NCI-H774 (cell line): Measurements from ENCODE around the gene FBXW7.
A peak's percentile ranks its signal among the peaks of the same experiment; 100 is the strongest.

Source experiments
- DNase-seq: peaks from one replicate; lab custom pipeline; 2025; lab: John Stamatoyannopoulos, UW

Gene FBXW7

DNA sequence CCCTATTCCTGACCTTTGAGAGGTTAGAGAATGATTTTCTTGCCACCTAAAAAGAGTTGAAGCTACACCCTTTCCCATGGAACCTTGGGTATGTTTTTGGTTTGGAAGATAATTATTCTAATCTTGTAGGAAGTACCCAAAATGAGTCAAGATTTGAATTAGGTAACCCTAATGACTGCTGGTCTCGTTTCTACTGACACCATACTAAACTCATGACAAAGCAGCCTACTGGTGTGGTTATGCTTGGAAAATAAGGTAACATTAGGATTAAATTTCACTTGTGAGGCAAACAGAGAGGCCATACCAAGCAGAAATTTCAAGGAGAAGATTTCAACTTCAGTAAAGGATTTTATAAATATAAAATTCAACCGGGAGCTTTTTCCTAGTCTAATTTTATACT lies 107.9 kb downstream of the FBXW7 start:
- DNase-seq, result no peak

DNA sequence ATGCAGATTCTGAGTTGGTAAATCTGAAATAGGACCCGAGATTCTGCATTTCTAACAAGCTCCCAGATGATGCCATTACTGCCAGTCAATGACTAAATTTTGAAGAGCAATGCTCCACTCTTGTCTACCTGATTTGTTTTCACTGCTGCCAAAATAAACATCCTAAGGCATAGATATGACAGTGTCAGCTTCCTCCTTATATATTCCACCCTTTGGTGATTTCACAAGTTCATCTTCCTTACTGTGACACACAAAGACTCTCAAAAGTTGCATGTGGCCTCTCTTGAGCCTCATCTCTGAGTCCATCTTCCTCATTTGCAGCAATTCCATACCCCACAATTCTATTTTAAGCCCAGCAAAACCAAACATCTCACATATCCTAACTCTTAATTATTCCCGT lies 110.9 kb downstream of the FBXW7 start:
- DNase-seq, result no peak

DNA sequence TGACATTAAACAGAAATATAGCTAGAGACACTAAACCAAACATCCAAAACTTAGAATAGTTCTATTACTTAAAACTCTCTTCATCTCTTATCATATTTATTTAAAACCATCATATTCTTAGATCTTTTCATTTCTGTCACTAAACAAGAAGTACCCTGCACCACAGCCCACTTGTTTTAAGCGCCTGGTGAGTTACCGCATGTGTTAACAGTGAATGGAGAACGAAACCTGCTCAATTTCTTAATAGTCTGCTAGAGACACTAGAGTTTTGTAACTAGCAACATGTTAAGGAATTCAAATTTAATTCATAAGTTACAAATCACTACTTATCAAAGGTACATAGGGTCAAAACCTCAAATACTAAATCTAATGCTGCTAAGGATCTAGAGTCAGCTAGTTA lies 111.5 kb downstream of the FBXW7 start:
- DNase-seq, result no peak

DNA sequence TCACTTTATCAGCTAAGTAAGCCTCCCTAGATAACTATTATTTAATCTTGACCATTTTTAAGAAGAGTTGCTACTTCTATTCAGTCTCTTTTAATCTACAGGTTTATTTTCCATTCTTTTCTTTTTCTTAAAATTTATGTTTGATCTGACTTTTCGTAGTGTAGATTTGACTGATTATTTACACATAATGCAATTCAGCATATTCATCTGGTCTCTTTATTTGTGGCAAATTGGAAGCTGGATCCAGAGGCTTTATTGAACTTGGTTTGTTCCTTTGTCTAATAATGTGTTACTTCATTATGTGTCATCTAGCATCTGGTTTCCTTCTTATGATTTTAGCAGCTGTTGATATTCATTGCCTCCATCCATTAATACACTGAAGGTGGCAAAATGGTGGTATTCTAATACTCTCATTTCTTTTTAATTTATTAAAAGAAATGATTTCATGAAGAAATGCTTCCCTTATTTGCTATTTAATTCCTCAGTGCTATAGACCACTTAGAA lies 113.0 kb downstream of the FBXW7 start:
- DNase-seq, result no peak

DNA sequence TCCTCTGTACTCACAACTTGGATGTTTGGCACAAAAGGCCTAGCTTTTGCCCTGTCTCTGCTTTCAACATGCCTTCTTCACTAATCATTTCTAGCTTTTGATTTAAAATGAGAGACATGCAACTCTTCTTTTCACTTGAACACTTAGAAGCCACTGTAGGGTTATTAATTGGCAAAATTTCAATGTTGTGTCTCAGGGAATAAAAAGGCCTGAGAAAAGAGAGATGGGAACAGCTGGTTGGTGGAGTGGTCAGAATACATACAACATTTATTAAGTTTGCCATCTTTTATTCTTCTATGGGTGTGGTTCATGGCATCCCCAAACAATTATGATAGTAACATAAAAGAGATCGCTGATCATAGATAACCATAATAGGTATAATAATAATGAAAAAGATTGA lies 114.3 kb downstream of the FBXW7 start:
- DNase-seq, result no peak

DNA sequence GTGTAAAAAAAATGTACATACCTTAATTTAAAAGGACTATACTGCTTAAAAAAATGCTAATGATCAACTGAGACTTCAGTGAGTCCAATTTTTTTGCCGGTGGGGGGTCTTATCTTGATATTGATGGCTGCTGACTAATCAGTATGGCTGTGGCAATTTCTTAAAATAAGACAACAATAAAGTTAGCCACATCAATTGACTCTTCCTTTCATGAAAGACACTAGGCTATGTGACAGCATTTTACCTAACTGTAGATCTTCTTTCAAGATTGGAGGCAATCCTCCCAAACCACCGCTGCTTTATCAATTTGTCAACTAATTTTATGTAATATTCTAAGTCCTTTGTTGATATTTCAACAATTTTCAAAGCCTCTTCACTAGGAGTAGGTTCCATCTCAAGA lies 116.1 kb downstream of the FBXW7 start:
- DNase-seq, result no peak

DNA sequence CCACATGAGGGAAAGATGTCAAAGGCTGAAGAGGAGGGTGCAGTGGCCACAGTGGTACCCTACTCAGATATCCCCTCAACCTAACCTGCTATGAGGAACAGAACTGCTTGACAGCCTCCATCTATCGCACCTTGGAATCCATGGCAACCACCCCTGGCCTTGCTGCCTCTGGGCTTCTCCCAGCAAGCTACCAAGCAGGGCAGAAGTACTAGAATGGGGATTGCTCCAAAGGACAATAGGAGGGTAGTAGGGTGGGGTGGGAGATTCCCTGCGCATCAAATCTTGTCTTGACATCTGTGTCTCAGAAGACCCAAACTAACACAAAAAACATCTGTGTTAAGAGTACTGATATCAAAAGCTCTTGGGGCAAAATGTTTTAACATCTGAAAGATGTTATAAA lies 118.2 kb downstream of the FBXW7 start:
- DNase-seq, result no peak

DNA sequence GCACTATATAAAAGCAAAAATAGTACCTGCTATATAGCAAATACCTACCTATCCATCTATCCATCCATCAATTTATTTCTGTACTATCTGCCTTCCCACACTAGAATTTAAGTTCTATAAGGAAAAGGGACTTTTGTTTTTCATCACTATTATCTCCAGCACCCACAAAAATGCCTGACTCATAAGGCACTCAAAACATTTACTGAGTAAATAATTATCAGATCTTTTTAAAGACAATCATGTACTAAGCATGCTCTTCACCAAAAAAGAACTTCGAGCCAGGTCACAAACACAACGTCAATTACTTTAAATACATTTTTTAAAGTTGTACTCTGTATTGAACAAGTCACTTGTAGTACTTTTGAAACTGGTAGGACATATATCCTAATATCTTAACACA lies 119.9 kb downstream of the FBXW7 start:
- no peak for DNase-seq

DNA sequence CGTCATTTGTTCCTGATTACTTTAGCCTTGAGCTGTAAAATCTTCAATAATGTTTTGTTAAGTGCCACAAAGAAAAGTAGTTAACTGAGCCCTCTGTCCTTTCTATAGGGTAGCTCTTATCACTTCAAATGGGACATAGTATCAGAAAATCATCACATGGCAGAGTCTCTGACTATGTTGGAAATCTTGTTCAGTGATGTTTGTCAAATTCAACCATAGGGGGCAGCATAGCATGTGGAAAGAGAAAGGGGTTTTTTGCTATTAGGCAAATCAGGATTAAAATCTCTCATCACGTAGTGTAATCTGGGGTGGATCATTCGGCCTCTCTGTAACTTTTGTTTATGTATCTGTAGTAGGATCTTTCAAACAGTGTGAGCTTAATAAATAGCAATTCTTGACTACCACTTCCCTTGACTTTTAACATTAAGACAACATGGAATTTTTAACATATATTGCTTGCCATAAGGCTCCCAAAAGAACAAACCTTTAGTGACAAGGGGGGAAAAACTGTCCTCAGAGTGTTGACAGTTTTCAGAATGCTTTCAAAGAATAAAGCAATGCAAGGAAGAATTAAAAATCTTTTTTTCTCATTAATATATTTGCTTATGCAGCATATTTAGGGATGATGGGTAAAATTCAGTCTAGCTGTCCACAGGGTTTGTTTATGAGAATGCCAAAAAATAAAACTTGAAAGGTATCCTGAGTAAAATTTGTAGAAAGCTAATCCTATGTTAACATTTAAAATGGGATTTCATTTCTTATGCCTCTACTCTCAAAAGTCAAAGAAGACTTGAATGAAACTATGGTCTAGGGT lies 127.2 kb downstream of the FBXW7 start:
- peak; percentile 3 for DNase-seq

DNA sequence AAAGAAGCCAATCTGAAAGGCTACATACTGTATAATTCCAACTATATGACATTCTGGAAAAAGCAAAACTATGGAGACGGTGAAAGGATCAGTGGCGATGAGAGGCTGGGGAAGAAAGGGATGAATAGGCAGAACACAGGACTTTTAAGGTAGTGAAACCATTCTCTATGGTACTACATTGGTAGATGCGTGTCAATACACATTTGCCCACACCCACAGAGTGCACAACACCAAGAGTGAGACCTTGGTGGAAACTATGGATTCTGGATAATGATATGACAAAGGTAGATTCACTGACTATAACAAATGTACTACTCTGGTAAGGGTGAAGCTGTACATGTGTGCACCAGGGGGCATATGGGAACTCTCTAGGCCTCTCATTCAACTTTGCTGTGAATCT lies 134.5 kb downstream of the FBXW7 start:
- DNase-seq, result no peak

DNA sequence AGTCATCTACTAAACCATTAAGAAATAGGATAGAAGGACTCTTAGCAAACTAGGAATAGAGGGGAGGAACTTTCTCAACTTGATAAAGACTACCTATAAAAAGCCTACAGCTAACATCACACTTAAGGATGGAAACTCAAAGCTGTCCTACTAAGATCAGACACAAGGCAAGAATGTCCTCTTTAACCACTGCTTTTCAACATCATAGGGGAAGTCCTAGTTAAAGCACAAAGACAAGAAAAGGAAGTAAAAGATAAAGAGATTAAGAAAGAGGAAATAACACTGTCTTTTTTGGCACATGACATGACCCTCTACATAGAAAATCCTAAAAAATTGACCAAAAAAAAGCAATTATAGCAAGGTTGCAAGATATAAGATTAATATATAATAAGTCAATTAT lies 136.6 kb downstream of the FBXW7 start:
- no peak for DNase-seq

DNA sequence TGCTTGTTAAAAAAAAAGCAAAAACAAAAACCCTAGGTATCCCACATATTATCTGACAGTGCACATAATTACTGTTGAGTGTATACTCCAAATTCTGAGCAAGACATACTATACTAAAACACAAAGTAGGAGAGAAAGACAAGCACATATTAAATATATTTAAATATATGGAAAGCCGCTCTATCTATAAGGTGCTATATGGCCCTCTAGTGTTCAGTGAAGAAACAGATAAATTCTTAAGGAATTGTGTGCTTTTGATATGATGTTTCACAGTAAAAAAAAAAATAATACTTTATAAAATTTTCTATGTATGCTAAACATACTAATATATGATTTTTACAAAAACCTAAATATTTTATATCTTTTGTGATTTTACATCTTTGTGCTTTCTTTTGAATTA lies 137.8 kb downstream of the FBXW7 start:
- DNase-seq, result no peak

DNA sequence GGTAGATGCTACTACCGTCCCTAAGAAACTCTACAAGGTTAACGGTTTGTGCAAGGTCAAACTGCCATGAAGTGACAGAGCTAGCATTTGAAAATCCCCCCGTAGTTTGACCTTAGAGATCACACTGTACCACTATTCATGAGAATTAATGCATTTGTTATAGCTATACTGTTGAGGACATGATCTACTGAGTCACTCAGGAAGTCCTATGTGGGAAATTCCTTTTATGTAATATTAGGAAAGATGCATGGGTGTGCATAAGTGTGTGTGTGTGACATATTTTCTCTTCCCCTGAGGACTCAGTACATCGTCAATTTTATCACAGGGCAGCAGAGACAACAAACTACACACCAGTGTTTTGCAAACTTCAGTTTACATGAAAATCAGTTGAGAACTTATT lies 141.1 kb downstream of the FBXW7 start:
- DNase-seq, result no peak

DNA sequence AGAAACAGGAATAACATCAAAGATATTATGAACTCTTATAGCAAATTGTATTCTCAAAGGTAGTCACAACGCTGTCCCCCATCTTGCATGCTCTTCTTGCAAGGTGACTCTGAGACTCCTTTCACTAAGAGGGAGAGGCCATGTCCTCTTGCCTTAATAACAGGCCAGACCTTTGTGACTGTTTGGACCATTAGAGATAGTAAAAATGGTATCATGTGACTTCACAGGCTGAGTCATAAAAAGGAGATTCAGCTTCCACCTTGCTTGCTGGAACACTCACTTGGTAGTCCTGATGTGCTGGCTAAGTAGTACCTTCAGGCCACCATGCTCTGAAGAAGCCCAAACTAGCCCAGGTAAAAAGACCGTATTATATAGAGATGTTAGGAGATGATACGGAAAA lies 143.8 kb downstream of the FBXW7 start:
- no peak for DNase-seq

DNA sequence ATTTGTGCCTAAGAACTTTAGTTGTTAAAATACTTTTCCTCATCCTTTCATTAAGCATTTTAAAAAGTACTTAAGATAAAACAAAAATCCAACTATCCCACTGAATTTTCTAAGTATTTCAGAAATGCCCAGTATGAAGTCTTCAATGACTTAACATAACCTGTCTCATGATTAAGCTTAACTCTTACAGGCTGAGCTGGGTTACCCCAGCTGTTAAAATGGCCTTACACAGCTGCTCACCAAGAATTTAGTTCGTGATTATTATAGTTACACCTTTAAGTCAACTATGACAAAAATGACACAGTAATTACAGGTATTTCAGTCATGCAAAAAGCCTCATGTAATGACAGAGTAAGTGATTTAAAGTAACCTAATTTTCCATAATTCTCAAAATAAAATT lies 145.7 kb downstream of the FBXW7 start:
- DNase-seq, result no peak

DNA sequence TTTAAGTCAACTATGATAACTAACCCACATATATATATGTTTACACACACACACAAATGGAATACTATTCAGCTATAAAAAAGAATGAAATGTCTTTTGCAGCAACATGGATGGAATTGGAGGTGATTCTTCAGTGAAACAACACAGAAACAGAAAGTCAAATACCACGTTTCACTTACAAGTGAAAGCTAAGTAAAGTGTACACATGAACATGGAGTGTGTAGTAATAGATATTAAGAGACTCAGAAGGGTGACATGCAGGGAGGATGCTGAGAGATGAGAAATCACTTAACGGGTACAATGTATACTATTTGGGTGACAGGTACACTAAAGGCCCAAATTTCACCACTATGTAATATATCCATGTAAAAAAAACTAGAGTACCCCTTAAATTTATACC lies 146.5 kb downstream of the FBXW7 start:
- no peak for DNase-seq

DNA sequence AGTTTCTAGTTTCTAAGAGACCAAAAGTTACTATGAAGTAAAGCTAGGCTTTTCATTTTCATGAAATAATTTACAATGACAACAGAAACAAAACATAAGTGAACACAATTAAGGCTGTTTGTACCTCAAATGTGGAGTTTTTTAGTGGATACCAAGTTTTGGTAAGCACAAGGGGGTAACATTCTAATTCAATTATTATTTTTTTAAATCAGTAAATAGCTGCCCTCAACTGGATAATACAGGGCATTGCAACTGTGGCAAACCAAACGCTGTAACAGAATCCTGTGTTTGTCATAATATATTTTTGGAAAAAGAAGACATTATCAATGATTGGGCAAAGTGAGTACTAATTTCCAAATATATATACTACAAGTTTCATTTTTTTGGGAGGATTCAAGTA lies 150.3 kb downstream of the FBXW7 start:
- no peak for DNase-seq

DNA sequence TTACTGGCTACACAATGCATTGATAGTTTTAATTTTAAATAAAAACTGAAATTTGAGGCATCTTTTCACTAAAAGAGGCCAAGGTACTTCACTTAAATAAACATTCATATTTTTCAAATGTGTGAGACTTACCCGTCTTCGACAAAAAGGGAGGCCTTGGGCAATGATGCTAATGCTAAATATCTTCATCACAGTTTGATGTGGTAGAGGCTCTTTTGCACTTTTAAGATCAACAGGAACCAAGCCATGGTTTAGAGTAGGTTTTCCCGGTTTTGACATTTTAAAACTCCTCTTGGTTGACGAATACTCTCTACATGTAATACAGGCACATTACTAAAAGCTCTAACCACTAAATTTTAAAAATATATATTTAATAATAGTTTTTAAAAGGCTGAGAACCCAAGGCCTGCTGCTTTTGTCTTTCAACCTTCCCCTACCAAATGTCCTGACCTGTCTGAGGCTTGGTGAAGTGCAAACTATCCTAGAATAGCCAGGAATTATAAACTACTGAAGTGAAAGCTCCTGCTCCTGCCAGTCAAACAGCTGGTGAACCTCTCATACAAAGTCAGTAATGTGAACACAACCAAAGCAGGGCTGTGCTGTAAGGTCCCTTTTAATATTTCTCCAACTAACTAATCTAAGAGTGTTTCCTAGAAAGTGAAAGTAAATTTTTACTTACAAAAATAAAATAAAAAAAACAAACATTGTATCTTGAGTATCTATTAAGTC lies 153.7 kb downstream of the FBXW7 start:
- no peak for DNase-seq

DNA sequence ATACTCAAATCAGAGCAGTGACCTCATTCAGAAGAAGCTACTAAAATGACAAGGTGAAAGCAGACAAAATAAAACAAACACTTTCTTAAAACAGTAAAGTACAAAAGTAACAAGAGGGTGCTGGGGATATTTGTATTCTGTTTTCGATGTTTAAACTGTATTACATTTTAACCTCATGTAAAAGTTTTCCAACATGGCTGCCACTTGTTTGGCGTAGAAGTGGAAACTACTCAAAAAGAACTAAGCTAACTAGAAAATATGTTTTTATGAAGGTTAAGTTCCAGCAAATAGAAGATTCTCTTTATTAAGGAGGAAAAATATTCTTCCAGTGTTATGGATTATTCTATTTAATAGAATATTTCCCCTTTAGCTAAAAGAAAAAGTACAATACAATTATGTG lies 155.0 kb downstream of the FBXW7 start:
- no peak for DNase-seq

DNA sequence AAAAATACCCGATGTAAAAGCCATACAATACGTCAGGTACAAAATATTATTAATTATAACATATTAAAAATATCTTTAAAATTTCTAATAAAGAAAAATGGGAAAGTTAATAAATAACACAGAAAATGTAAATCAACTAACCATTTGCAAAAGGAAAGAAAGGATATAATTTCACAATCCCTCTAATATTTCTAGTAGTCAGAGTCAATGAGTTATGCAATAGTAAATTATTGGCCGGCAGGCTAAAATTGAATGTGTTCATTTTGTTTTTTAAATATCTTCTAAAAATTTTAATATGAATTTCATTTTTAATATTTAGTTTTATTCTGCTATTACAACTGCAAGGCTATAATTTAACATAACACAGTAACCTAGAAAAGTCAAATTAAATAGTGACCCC lies 155.7 kb downstream of the FBXW7 start:
- no peak for DNase-seq

DNA sequence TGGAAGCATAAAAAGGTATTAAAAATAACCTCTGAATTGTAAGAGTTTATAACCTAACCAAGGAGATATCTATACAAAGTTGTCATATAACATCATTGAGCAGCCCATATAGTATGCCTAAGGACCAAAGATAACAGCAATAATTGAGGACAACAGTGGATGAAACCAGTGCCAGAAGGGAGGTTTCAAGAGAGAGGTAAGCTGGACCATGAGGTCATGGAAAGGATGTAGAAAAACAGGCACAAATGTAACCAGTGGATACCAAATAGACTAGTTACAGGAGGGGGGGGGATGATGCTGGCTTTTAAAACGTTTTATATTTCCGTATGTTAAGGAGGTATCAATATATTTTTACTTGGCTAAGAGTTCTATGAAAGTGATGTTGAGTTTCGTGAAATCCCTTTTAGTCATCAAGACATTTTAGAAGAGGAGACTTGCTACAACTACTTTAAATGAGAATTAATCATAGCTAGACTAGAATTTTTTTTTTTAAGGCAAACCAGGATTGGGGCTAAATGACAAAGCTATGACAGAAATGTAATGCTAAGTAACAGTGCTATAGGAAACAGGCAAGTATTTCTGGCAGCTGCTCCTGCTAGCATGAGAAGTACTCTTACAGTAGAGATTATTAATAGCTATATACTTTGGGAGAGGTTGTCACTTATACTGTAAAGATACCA lies 161.1 kb downstream of the FBXW7 start:
- no peak for DNase-seq

DNA sequence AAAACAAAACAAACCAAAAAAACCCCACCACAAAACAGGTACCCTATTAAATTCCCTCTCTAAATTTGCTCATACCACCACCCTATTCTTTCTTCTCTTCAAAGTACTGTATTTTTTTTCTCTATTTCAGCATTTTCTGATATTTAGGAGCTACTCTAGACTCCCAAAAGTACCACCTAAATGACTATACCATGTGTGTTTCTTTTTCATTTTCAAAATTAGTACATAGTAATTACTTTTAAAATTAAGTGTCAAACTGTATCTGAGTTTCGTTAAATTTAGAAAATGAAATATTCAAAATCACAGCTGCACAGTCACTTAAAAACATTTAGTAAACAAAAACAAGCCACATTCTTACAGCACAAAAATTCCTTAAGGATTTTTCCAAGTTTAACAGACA lies 161.7 kb downstream of the FBXW7 start:
- DNase-seq, result no peak

DNA sequence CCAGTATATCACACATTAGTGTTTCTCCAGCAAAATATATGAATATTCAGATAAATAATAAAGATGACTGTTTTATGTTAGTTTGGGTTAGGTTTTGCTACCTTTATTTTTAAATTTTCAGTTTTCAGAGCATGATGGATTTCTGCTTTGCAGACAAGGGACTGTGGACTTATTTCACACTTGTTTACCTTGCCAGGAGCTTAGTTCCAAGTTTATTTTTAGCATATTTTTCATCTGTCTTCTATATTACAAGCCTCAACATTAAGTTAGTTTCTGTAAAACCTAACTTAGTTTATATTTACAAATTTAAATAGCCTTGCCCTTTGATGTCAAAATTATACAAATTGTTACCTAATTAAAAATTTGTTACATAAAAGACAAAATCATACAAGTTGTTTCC lies 163.4 kb downstream of the FBXW7 start:
- no peak for DNase-seq
